NOMO-1 (cell line): ENCODE results near the gene KCNJ15.
"Not testable (repeated sequence)": the region's sequence is repeated elsewhere in the genome, so short reads cannot be mapped to it uniquely, and the experiment has no call there.

Experiments used
- DNase-seq, 2 experiments: peaks; one replicate each; lab custom pipeline; 2025; ENCODE audit not compliant: unreplicated experiment in 2 of 2; lab: John Stamatoyannopoulos, UW

KCNJ15 gene

DNA sequence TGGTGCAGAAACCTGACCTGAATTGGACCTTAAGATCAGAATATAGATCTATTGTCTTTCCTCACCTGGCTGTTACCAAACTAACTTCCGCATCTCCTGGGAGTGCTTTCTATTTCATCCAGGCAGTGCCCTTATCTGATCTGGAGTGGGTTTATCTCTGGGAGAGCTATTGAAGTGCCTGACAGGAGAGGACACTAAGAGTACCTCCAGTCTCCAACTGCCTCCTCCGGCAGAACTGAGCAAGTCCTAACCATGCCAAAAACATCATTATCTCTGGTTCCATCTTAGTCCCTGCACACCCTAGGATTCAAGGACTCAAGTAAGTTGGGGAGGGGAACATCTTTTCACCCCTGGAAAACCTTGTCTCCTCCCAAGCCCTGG, 12.4 kb upstream of the KCNJ15 start:
- DNase-seq: no peak

DNA sequence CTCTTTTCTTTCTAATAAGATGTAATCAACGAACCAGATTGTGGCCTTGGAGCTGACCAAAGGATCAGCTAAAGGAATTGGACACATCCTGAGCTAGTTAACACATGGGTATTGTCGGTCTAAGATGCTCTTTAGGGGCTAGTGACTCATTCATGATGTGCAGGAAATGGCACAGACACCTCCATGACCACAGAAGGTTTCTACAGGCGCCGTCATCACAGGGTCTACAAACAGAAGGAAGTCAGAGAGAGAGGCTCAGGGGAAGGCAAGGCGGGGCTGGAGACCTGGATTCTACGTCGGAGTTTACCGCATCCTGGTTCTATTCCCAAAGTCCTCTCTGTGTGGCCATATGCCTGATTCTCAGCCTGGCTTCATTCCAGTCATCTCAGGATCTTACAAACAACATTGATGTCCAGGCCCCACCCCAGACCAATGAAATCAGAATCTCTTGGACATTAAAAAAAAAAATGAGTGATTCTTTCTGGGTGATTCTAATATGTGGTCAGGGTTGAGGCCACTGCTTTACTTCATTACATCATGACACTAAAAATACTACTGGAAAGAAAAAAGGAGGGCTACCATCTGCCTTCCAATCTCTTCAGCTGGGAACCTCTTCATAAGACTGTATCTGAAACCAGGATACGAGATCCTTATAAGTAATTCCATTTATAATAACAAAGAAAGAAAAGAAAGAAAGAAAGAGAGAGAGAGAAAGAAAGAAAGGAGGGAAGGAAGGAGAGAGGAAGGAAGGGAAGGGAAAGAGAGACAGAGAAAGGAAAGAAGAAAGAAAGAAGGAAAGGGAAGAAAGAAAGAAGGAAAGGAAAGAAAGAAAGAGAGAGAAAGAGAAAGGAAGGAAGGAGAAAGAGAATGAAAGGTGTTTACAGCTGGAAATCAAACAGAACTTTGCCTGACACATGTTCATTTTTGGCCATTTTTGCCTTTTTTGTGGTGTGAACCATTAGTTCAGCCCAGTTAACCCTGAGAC, 11.6 kb upstream of the KCNJ15 start:
- DNase-seq: peak; percentile 64 to 88

DNA sequence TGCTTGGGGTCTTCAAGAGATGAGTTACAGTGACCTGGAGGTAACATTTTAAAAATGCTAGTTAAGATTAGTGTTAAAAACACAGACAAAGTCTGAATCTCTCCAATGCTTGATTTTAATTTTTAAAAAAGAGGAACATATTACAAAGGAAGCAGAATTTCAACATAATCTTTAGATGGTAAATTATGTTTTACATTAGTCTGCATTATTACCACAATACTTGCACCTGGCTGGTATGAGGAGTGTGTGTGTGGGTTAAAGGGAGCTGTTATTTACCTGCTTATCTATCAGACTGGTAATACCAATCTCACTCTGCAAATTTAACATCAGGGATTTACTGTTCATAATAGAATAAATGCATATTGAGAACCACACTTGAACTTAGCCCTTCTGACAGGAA, 10.3 kb upstream of the KCNJ15 start:
- peak; percentile 14 to 72 for DNase-seq

DNA sequence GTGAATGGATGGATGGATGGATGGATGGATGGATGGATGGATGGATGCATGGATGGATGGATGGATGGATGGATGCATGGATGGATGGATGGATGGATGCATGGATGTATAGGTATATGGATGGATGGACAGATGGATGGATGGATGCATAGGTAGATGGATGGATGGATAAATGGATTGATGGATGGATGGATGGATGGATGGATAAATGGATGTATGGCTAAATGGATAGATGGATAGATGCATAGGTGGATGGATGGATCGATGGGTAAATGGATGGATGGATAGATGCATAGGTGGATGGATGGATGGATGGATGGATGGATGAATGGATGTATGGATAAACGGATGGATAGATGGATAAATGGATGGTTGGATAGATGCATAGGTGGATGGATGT, 9.7 kb upstream of the KCNJ15 start:
- DNase-seq: not testable (repeated sequence)

DNA sequence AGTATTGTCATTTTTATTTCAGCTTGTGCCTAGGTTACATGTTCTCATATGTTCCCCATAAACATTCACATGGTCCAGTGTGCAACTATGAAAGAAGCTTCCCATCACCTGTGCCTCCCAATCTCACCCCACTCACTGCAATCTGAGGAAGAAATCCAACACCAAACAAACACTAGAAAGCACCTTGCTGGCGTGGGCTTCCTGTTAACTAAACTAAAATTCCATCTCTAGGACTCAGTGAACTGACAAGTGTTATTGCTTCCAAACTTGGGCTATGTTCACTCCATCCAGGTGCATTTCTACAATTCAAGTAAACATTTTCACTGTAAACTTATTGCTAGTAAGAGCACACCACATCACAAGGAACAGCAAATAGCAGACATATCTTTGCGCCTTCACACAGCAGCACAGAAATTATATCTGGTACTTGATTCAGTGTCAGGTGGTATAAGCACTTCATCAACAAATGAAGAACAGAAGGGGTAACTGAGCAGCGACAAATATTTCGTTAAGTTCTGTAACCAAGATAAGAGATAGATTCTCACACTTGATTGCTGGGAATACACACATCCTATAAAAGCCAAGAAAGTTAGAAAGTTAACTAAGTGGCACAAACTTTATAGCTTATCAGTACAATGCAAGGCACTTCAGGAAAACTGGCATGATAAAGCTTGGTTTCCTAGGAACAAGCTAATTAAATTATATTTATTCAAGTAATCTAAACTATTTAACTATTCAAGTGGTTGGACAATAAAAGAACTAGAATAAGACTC, 8.9 kb upstream of the KCNJ15 start:
- no peak for DNase-seq

DNA sequence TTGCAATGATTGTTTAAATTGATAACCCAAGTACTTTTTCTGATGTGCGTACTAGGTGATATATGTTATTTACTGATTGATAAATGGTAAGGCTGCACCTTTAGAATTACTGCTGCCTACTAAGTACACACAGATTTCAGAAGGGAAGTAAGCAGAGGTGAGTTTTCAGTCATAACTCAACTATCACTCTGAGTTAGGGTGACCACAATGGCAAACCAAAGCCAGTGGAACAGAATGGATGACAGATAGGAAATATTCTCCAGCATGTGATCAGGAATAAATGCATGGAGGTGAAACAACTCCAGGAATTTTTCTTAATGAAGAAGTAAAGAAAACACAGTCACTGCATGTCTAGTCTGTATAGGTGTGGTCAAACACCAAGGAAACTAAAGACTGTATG, 7.5 kb upstream of the KCNJ15 start:
- DNase-seq: no peak

DNA sequence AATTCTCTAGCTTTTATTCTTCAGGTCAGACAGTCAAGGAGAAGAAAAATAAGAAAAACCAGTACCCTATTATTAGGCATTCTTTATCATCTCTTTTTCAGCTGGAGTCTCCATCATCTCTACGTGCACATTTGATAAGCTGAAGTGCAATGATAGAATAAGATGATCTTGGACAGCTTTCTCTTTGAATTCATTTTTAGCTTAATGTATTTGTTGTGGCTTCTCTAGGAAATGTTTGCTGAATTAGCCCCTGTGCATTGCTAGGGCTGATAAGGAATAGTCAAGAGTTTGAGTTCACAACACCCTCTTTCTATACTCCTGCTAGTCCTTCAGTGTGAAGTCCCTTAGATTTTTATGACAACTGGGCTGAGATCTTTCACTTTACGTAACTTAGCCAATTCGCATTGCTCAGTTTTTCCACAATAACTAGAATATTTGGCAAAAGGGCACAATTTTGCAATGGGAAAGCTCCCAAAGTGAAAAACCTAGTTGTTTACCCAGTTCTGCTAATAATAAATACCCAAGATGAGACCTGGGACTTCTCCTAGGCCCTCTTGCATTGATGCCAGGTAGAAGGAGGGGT, 7.0 kb upstream of the KCNJ15 start:
- no peak for DNase-seq

DNA sequence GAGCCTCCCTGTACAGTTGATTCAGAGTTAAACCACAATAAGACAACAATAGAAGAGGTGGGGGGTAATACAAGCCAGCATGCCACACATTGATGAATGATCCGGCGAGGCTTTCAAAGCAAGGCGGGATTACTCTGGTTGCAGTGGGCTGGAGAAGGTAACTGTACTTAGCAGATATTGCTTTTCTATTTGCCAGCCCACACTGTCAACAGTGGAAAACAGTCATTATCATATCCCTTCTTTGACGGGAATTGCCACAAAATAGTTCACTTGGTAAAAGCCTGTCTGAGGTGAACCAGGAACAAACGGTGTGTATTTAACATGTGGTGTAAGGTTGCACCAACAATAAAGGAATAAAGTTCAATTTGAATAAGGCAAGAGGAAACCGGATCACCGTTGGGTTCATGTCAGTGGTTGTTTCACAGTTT, 5.8 kb upstream of the KCNJ15 start:
- DNase-seq: no peak

DNA sequence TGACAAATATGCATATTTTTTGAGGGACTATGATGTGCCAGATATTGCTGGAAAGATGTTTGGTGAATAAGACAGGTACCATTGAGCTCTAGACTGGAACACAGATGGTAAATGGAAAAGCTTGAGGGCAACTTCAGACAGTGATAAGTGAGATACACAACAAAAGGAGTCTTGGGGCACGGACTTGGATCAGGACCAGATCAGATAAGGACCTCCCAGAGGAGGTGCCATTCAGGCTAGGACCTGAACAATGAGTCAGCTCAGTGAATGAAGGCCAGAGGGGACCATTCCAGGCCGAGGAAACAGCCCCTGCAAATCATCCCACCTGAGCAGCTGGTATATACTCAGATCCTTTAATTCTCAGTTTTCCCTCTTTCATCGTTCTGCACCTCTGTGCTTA, 1.8 kb upstream of the KCNJ15 start:
- no peak for DNase-seq

DNA sequence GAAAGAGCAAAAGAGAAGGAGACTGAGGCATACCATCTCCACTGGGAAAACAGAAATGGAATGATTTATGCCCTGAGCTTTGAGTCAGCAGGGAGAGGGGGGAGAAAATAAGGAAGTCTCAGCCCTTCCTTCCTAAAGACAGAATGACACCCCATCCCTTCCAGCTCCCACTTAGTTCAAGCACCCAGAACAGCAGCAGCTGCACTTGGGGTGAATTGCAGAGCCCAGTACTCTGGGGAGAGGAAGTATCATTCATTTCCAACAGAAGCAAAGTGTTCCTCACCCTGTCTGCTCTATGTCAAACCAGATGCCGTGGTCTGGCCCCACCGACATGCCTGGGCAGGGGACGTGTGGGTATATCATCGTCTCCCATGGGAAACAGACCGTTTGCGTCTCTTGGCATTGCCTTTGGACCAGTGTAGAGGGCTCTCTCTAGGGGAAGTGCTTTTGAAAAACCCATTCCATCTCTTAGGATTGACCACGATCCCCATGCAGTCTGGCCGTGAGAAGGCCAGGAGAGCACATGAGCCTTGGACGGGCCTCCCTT, 1.1 kb upstream of the KCNJ15 start:
- no peak for DNase-seq

DNA sequence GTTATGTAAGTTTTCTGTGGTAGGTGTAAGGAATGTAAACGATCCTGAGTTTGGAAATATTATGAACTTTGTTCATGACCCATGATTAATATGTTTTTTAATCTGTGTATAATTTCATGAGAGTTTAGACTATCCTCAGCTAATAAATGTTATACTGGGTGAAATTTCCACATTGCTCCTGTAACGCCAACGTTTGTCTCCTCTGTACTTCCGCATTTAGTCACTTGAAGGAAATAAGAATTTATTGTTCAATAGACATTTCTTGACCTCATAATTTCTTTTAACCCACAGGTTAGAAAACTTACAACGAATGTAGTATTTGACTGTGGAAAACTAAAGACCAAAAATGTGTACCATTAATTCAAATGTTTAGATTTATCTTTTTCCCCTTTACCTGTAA, 876 bp downstream of the KCNJ15 start:
- peak in 1 of 2 experiments; percentile 82 for DNase-seq

DNA sequence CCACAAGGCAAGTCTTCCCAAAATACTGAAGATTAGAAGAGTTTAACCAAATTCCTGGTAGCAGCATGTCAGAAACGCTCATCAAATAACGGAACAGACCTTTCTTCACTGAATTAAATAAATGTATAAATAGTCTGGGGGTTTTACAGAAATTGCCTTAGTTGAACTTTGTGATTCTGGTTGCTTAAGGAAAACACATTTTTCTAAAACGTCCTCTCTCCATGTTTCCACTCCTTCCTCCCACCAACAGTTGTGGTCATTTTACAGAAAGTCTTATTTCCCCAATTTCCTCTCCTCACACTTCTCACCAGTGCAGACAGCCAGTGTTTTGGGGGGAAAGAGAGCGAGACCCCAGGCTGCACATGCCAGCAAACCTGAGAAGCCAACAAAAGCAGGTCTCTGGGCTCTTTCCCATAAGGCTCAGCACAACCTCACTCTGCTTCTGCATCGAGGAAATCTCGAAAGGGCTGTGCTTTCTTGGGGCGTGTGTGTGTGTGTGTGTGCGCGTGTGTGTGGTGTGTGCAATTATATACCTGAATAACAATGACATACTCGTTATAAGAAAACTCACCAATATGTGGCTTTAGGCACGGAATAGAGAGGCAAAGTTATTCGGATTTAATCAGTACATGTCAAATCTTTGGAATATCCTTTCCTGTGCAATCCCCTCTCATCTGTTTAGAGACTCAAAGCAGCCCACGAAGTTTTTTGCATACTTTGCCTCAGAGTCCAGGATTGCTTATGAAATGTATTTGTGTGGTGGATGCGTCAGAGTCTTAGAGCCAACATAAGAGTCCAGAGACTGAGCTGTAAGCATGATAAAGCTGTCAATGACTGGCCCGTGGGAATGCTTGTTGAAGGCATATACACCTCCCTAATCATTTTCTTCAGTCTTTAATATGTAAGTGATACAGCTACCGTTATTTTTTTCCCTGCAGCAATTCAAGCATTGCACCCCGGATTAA, 2.0 kb downstream of the KCNJ15 start:
- peak; percentile 25 for DNase-seq

DNA sequence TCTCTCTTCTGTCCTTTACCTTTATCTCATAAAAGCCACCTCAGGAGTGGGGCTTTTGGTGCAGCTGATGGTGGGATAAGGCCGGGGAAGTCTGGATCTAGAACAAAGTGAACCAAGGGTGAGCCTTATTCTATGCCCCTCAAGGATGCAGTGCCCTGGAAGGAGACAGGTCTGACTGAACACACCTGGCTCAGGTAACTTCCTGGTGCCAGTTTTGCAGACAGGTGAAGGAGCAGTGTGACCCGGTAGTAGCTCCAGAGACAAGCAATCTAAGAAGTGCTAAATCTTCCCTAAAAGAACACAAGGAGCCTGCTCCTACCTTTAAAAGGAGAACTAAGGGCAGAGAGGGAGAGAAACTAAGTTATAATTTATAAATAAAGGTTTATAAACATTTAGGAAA, 2.9 kb downstream of the KCNJ15 start:
- no peak for DNase-seq

DNA sequence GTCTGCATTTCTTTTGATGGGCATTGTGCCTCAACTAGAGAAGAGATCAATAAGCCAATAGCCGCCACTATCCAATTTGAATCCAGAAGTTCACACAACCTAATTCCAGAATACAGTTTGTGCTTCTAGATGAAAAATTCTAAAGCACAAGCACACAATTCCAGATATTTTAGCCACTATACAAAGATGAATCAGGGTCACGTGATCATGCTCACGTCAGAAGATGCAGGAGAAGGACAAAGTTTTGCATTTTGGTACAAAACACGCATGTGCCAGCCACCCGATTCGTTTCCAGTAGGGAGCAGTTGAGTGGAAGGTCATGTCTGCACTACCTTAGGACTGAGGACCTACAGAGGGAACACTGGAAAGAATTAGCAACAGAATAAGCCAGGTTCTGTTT, 3.6 kb downstream of the KCNJ15 start:
- DNase-seq: no peak

DNA sequence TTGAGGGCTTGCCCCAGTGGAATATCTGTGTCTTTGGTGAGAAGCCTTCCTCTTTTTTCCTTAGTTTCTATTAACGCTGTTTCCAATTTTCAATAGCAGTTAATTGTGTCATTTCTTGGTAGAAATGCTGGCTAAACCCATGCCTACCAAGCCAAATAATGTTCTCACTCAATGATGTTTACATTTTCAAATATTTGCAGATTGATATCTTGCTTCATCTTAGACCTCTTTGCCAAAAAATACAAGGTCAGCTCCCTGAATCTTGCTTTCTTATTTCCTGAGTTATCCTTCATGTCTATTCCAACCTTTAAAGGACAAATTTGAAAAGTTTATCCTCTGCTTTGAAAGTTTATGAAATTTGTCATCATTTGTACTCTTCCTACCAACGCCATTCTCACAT, 5.1 kb downstream of the KCNJ15 start:
- no peak for DNase-seq

DNA sequence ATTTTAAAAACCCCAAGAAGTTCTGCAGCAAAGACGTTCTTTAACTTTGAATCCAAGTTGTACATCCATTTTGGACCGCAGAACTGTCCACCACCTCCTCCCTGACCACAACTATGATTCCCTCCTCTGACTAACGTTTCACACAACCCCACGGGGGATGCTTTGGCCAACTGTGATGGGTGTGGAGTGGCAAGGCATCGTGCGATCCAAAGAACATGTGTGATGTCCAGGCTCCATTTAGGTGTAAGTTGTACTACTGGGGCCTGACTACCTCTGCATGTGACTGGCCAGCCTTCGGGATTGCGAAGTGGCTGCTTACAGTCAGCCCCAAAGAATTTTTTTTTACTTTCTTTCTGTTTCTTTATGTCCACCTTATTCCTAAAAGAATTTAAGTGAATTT, 6.7 kb downstream of the KCNJ15 start:
- DNase-seq: no peak

DNA sequence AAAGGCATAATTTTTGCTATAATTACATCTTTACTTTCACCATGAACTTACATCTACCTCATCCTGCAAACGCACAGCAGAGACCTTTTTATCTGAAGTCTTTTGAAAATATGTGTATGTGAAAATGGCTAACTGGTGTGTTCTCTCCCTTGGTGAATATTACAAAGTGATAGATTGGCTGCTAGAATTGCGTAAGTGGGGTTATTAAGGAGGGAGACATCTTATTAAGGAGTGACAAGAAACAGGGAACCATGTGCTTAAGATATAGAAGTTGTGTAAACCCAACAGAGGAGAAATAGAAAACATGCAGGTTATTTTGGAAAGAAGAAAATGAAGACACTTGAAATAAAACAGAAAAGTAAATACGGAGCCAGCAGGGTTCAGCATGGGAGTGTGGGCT, 7.8 kb downstream of the KCNJ15 start:
- DNase-seq: peak in 1 of 2 experiments; percentile 32

DNA sequence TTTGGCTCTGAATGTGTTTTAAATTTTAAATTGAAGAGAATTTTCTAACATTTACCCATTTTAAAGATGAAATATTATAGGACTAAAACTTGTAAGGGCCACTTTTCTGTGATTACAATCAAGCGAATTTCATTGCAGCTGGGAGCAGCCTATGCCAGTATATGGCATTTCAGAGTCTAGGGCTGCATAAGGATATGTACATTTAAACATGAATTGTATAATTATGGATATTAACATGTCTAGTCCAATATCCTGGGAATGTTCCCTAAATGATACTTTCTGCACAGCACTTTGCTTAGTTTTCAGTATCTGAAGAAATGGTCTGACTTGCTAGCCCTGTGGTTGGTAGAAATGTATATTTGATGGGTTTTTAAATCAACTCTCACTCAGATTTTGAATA, 8.4 kb downstream of the KCNJ15 start:
- no peak for DNase-seq

DNA sequence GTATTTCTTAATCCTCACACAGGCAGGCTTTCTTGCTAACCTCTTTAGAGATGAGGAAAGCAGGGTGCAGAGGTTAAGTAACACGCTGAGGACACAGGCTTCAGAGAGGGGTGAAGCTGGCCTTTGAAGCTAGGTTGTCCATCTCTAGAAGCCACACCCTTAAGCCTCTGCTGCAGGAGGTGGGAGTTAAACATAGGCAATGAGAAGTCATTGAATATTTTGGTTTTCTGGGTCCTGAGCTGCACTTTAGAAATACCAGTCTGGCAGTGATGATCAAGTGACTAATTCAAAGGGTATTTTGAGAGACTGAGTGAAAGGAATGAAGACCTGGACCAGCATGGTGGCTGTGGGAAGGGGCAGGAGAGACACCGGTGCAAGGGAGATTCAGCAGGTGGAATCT, 9.9 kb downstream of the KCNJ15 start:
- DNase-seq: no peak

DNA sequence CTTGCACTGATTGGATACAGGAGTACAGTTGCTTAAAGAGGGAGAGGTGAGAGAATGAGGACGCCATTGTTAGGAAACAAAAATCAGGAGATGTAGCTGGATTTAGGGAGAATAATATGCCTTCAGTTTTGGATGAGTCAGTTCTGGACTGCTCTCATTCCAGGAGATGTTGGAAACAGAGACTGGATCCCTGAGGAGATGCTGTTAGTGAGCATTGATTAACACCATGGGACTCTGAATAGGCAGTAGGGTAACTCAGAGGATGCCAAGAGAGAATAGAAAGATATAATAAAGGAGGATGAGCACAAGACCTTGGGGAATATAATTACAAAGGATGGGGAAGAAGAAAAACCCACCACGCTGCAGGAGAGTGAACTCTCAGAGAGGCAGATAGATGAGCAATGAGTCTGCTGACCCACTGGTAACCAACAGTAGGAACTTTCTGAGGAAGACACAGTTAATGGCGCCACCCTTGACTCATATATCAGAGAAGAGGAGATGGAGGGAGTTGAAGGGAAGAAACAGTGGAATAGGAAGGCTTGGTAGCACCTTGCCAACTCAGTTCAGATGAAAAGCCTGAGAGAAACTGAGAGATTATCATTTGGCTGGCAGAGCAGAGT, 10.5 kb downstream of the KCNJ15 start:
- DNase-seq: no peak
